K562 (cell line): ENCODE data around the gene KNSTRN. TPM values are rescaled to one million over a fixed set of nuclear protein-coding genes. Genes with fewer than 3 reads are reported as not detected.

Experiments used
- ATAC-seq: fragments of 200-7000 bp; cut with Tn5 transposase; 3 replicates; pipeline ENCODE4 v1.9.1; 2020; ENCODE audit warnings: moderate library complexity
- BruUV-seq: library from RNA; stranded (reverse); fragments of 400-500 nt; replicated peaks from 2 replicates; lab custom pipeline; 2021; lab: Mats Ljungman, UMichigan
- CTCF ChIA-PET: fragments of 300-600 bp; formaldehyde crosslinking; extraction: SDS; loops from one replicate; lab custom pipeline; 2021; ENCODE audit warnings: low intra/inter-chr PET ratio; lab: Yijun Ruan, JAX
- POLR2A ChIA-PET: fragments of 300-600, 350-650 bp; sonication (Branson Sonifier 250); formaldehyde crosslinking; extraction: SDS; loops from one replicate; lab custom pipeline; 2021; ENCODE audit warnings: antibody characterized with exemption, inconsistent platforms; lab: Yijun Ruan, JAX
- DNase-seq, 4 experiments: peaks; one replicate each; pipeline versions ENCODE4 v3.0.0 to v3.0.0-alpha.2; 2011 to 2018; ENCODE audit warnings: low spot score in 3 of 4, mixed read lengths in 3 of 4; ENCODE audit errors: extremely low read depth in 1 of 4
- FAIRE-seq: peaks from 2 replicates; lab custom pipeline; 2011; peaks lifted over from hg19 to GRCh38; lab: Jason Lieb, UNC
- H2AFZ ChIP-seq: 2 replicates; pipeline ENCODE4 v1.6.0; 2011; ENCODE audit warnings: low read depth, low read length, control low read depth, inconsistent platforms
- H3K27ac ChIP-seq: fragments of 200-600 bp; 3 replicates; pipeline ENCODE4 v1.8.0; 2011; ENCODE audit warnings: low read depth, mild to moderate bottlenecking, control low read depth, inconsistent platforms, low read length, moderate library complexity, mixed read lengths; ENCODE audit errors: extremely low read depth
- H3K27me3 ChIP-seq, 2 experiments: fragments of 300-600 bp in 1 of 2; 2 replicates in 1 of 2; 3 replicates in 1 of 2; pipeline versions ENCODE4 v1.6.0 to v1.8.0; 2011; ENCODE audit warnings: inconsistent platforms in 2 of 2, low read length in 2 of 2, mild to moderate bottlenecking in 1 of 2, mixed read lengths in 1 of 2, moderate library complexity in 1 of 2; ENCODE audit not compliant: control insufficient read depth in 2 of 2, insufficient read depth in 2 of 2
- H3K36me3 ChIP-seq: fragments of 300-600 bp; 3 replicates; pipeline ENCODE4 v1.8.0; 2011; ENCODE audit warnings: mild to moderate bottlenecking, low read length, inconsistent platforms; ENCODE audit not compliant: control insufficient read depth, insufficient read depth
- H3K4me1 ChIP-seq, 2 experiments: fragments of 200-600 bp in 1 of 2; replicated peaks in 1 of 2; 2 replicates in 1 of 2; 3 replicates in 1 of 2; pipeline versions ENCODE4 v1.5.1 to v1.8.0; 2011; ENCODE audit warnings: inconsistent platforms in 2 of 2, low read length in 2 of 2, mild to moderate bottlenecking in 1 of 2, mixed read lengths in 1 of 2, moderate library complexity in 1 of 2; ENCODE audit not compliant: control insufficient read depth in 2 of 2, insufficient read depth in 2 of 2
- H3K4me2 ChIP-seq: 2 replicates; pipeline ENCODE4 v1.6.1; 2011; ENCODE audit warnings: low read length, control low read depth, inconsistent platforms, mixed read lengths; ENCODE audit not compliant: insufficient read depth
- H3K4me3 ChIP-seq: fragments of 200-600 bp; sonication (generic), shearing (Covaris generic); 2 replicates; pipeline ENCODE4 v1.5.1; 2016; ENCODE audit warnings: control low read depth, inconsistent platforms
- H3K79me2 ChIP-seq: fragments of 200-600 bp; 3 replicates; pipeline ENCODE4 v1.8.0; 2011; ENCODE audit warnings: low read length, inconsistent platforms; ENCODE audit not compliant: control insufficient read depth, insufficient read depth
- H3K9ac ChIP-seq, 2 experiments: 2 replicates each; pipeline versions ENCODE4 v1.6.0 to v1.6.1; 2011; ENCODE audit warnings: low read depth in 2 of 2, low read length in 2 of 2, control low read depth in 1 of 2, inconsistent platforms in 1 of 2, mild to moderate bottlenecking in 1 of 2, mixed read lengths in 1 of 2; ENCODE audit not compliant: insufficient read depth in 1 of 2
- H3K9me1 ChIP-seq: one replicate; pipeline ENCODE4 v1.6.0; 2011; ENCODE audit warnings: inconsistent platforms, mild to moderate bottlenecking, low read length, moderate library complexity; ENCODE audit not compliant: control insufficient read depth, insufficient read depth
- H3K9me3 ChIP-seq: replicated peaks from 2 replicates; pipeline ENCODE4 v1.5.1; 2011; ENCODE audit warnings: low read depth, low read length, inconsistent platforms; ENCODE audit not compliant: control insufficient read depth, insufficient read depth
- H4K20me1 ChIP-seq: replicated peaks from 2 replicates; pipeline ENCODE4 v1.6.1; 2011; ENCODE audit warnings: low read length, inconsistent platforms, mixed read lengths; ENCODE audit not compliant: control insufficient read depth, insufficient read depth
- ARID3A ChIP-seq: IDR thresholded peaks from 2 replicates; pipeline ENCODE4 v1.6.1; 2012; ENCODE audit warnings: low read depth, low read length, improper control_type of control experiment, borderline replicate concordance
- TEAD2 ChIP-seq: fragments of 450-650 bp; IDR thresholded peaks from 2 replicates; pipeline ENCODE4 v1.6.1; 2016; ENCODE audit warnings: missing genetic modification characterization, control low read depth, missing compliant biosample characterization
- ZNF121 ChIP-seq: sonication (generic); formaldehyde crosslinking; conservative IDR thresholded peaks from 2 replicates; pipeline ENCODE4 v1.8.0; 2022; ENCODE audit warnings: missing genetic modification reagents
- WGBS: fragments of 100-300 bp; shearing (Covaris generic); methylation state at CpG from one replicate; pipeline ENCODE4 v1.1.6; 2016; ENCODE audit warnings: low coverage, mixed read lengths; ENCODE audit not compliant: insufficient coverage; ENCODE audit errors: missing lambda C conversion rate; 5-methylcytosine and 5-hydroxymethylcytosine counted together
- in situ Hi-C: fragments of 300-500 bp; cut with MboI; formaldehyde crosslinking; loops from 4 replicates; pipeline ENCODE4 v1.15.0; 2018; ENCODE audit warnings: inconsistent platforms, mixed read lengths
- intact Hi-C: fragments of 100-400 bp; cut with micrococcal nuclease; formaldehyde crosslinking; loops from 2 replicates; pipeline ENCODE4 v1.14.2; 2022
- polyA plus RNA-seq, 8 experiments: library from polyadenylated mRNA; depleted of rRNA in 4 of 8; stranded (reverse) in 5 of 8; unstranded in 3 of 8; fragments of >200 nt; fragmentation: Nextera tagmentation in 2 of 8; fragmentation: Illumina TruSeq in 1 of 8; extraction: Ambion mirVana in 2 of 8; extraction: Trizol in 1 of 8; gene quantifications; 2 replicates each; pipeline versions ENCODE4 v1.2.1 to v1.2.3, GENCODE V29; 2011 to 2014; ENCODE audit warnings: inconsistent platforms in 1 of 8, missing spikeins in 1 of 8
- total RNA-seq, 7 experiments: library from RNA; depleted of rRNA in 6 of 7; stranded (reverse); fragments of >200 nt in 6 of 7; fragmentation: Illumina TruSeq in 2 of 7; extraction: Trizol in 2 of 7; gene quantifications; 2 replicates each; pipeline versions ENCODE4 v1.2.1 to v1.2.3, GENCODE V29; 2011 to 2021; ENCODE audit warnings: low replicate concordance in 1 of 7
- TF ChIP-seq, protein P1 (sequence below): fragments of 450-650 bp; IDR thresholded peaks from 2 replicates; pipeline ENCODE4 v1.6.1; 2017; ENCODE audit warnings: antibody characterized with exemption, mild to moderate bottlenecking

KNSTRN gene
- total and polyA plus RNA-seq, 9 of the 15 experiments (the other 6 are each of a cell fraction or from before 2014, with no cell fraction given) = 48.7 to 88.2 (median 66.3) TPM

DNA sequence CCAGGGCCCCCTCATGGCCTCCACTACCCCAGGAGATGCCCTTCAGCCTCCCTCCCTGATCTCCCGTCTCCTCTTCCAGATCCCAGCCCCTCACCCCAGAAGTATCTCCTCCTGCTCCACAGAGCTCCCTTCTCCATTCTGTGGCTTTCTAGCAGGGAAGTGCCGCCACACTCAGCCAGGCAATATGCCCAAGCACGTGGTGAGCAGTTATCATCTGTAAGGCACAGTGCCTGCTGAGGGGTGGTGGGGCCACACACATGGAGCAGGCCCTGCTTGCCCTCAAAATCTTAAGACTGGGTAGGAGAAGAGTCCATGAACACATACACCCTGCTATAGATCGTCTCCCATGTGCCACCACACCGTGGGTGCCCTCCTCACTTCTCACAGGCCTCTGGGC is 34.0 kb upstream of the KNSTRN start (continued):
- TF ChIP-seq ARID3A (no peak), TEAD2 (no peak)
- TF ChIP-seq, all 486 proteins: peak for 0

DNA sequence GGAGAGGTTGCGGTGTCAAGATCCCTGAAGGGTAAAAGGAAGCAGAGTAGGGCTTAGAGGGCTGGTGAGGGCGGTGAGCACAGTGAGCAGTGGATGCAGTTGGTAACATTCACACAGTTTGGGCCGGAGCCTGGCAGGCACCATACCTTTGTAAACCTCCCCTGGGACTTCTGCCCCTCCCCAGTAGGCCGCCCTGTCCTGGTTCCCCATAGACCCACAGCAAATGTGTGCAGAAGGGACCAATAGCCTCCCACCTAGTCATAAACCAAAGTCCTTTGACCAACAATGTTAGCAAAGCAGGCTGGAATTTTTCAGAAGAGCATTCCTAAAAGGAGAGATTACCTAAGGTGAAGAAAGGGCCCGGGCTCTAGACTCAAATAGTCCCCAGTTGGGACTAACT is 33.4 kb upstream of the KNSTRN start:
- POLR2A ChIA-PET = interaction anchor here (0.6 to 0.7 kb wide), 2 partner anchors 12 to 69 kb away, joined by 3 to 4 read pairs; no protein-coding TSS in a partner anchor
- H4K20me1 ChIP-seq = no peaks in the 10 kb centered on the region; the same call in 1 of the 2 replicates
- ATAC-seq (no peak), DNase-seq (no peak), FAIRE-seq (no peak)
- H3K4me2 ChIP-seq = no peak overlapping the region
- WGBS = 53% methylated on average over 5 of the region's 5 CpGs
- H3K4me3 ChIP-seq = no peak overlapping the region
- intact Hi-C loops (no loop called here), in situ Hi-C loops (loop anchor here (5.0 to 10.0 kb wide), 2 partner anchors 73 to 536 kb away; no protein-coding TSS in a partner anchor)
- H3K79me2 ChIP-seq = no peaks in the 10 kb centered on the region
- H2AFZ ChIP-seq = no peak overlapping the region
- no peaks in the 10 kb centered on the region; the same call in 1 of the 2 replicates for H3K9me3 ChIP-seq
- TF ChIP-seq, protein P1, sequence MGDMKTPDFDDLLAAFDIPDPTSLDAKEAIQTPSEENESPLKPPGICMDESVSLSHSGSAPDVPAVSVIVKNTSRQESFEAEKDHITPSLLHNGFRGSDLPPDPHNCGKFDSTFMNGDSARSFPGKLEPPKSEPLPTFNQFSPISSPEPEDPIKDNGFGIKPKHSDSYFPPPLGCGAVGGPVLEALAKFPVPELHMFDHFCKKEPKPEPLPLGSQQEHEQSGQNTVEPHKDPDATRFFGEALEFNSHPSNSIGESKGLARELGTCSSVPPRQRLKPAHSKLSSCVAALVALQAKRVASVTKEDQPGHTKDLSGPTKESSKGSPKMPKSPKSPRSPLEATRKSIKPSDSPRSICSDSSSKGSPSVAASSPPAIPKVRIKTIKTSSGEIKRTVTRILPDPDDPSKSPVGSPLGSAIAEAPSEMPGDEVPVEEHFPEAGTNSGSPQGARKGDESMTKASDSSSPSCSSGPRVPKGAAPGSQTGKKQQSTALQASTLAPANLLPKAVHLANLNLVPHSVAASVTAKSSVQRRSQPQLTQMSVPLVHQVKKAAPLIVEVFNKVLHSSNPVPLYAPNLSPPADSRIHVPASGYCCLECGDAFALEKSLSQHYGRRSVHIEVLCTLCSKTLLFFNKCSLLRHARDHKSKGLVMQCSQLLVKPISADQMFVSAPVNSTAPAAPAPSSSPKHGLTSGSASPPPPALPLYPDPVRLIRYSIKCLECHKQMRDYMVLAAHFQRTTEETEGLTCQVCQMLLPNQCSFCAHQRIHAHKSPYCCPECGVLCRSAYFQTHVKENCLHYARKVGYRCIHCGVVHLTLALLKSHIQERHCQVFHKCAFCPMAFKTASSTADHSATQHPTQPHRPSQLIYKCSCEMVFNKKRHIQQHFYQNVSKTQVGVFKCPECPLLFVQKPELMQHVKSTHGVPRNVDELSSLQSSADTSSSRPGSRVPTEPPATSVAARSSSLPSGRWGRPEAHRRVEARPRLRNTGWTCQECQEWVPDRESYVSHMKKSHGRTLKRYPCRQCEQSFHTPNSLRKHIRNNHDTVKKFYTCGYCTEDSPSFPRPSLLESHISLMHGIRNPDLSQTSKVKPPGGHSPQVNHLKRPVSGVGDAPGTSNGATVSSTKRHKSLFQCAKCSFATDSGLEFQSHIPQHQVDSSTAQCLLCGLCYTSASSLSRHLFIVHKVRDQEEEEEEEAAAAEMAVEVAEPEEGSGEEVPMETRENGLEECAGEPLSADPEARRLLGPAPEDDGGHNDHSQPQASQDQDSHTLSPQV = no peak
- no peak for TF ChIP-seq ZNF121
- H3K36me3 ChIP-seq = no peaks in the 10 kb centered on the region
- no peaks in the 10 kb centered on the region for H3K9me1 ChIP-seq
- CTCF ChIA-PET = no interaction called here
- no TSS peak for BruUV-seq
- no peaks in the 10 kb centered on the region for H3K27me3 ChIP-seq
- peak overlapping the region in 1 of 2 experiments; percentile 60; a peak in 1 of 4 replicates for H3K9ac ChIP-seq
- peaks cover 8 to 14% of the 10 kb centered on the region in 2 experiments; a peak in 4 of 5 replicates for H3K4me1 ChIP-seq
- H3K27ac ChIP-seq = no peak overlapping the region
